Measurements from ENCODE around the gene CNTLN.

GRCh38 chr9:17367035-17367434 is 232.2 kb downstream of the CNTLN start:
- no peak for TF ChIP-seq CTCF (IDR thresholded peaks at IDR 0.05)
- TF ChIP-seq EZH2 (IDR thresholded peaks at IDR 0.05; ENCODE audit: borderline replicate concordance, insufficient read depth, low read depth, low read length, poor library complexity, severe bottlenecking): no peak
